Lower leg skin (tissue), 4 donors: ENCODE results near the gene EMC1. TPM values are rescaled to one million over a fixed set of nuclear protein-coding genes. Genes with fewer than 3 reads are reported as not detected.
"Not testable (repeated sequence)": the region's sequence is repeated elsewhere in the genome, so short reads cannot be mapped to it uniquely, and the experiment has no call there.

Experiments used
- DNase-seq, 2 donors: peaks; one replicate each; pipeline ENCODE4 v3.0.0-alpha.2; 2019; ENCODE audit warnings: low spot score in 2 of 2
- H3K4me3 ChIP-seq: fragments of 200-600 bp; sonication (generic); 2 replicates; pipeline ENCODE4 v1.5.1; 2017; ENCODE audit warnings: mild to moderate bottlenecking, low read depth; ENCODE audit not compliant: poor library complexity, severe bottlenecking
- CTCF ChIP-seq, 3 donors: fragments of 450-650 bp; IDR thresholded peaks; one replicate each; pipeline ENCODE4 v1.5.1; 2016; ENCODE audit warnings: antibody characterized with exemption in 3 of 3, mild to moderate bottlenecking in 3 of 3, moderate library complexity in 2 of 3
- POLR2A ChIP-seq, 2 donors: fragments of 450-650 bp; IDR thresholded peaks; one replicate each; pipeline ENCODE4 v1.6.1; 2016 to 2017; ENCODE audit warnings: antibody characterized with exemption in 2 of 2, mild to moderate bottlenecking in 1 of 2, moderate library complexity in 1 of 2
- WGBS, 2 donors: methylation state at CpG; one replicate each; pipeline ENCODE4 v1.1.5; 2018; 5-methylcytosine and 5-hydroxymethylcytosine counted together
- intact Hi-C: fragments of 100-400 bp; cut with DNase I; formaldehyde crosslinking; loops from one replicate; pipeline ENCODE4 v1.15.0; 2023; ENCODE audit warnings: low total_unique reads
- total RNA-seq, 4 donors: library from RNA; depleted of rRNA; stranded (reverse); fragments of >200 nt; gene quantifications; one replicate each; pipeline ENCODE4 v1.1.0, GENCODE V29; 2016

Gene EMC1
- total RNA-seq, 4 donors from 2014 or later = 26.7 to 31.8 (median 30.2) TPM

DNA sequence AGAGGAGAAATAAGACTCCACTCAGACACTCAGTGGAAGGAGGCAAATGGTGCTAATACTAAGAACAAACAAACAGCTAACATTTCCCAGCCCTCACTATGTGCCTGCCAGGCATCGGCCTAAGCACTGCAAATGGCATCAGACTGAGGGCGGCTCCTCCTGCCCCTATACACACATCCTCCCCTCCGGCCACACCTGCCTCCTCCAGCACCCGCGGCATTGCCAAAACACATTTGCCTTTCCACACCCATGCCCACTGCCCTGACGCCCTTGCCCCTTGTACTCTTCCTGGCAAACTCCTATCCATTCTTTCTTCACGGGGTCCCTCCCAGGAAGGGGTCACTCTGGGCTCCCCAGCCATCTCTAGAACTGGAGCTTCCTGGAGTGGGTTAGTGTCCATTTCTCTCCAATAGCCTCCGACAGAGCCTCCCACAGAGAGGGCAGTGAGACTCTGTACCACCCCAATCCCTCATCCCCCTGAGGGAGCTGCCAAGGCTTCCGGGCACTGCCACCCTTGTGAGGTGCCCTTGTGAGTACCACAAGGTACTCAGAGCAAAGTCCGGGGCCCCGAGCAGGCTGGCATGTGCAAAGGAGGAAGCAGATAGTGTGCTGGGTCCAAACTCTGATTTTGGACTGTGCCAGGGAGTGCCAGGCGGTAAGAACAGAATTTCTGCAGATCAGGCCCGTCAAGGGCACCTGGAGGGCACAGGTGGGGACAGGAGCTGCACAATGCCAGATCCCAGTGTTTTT lies 36.3 kb upstream of the EMC1 start:
- WGBS, 2 donors = 83 to 88% methylated on average over 13 of the region's 13 CpGs
- no peak for TF ChIP-seq CTCF (IDR thresholded peaks at IDR 0.05)
- TF ChIP-seq POLR2A (IDR thresholded peaks at IDR 0.05) = no peak
- intact Hi-C loops = no loop called here
- H3K4me3 ChIP-seq = no peak overlapping the region
- no peak for DNase-seq

- DNase-seq, H3K4me3 ChIP-seq, intact Hi-C loops: not testable (repeated sequence)
- WGBS, 2 donors = 89 to 92% methylated on average over 2 to 3 of the region's 3 CpGs
Observed at GRCh38 chr1:19285807-19286206, 34.5 kb upstream of the EMC1 start.

GRCh38 chr1:19285366-19285765 lies 34.0 kb upstream of the EMC1 start:
- H3K4me3 ChIP-seq, DNase-seq, intact Hi-C loops: not testable (repeated sequence)
- WGBS, 2 donors = 90 to 98% methylated on average over 3 of the region's 3 CpGs

DNA sequence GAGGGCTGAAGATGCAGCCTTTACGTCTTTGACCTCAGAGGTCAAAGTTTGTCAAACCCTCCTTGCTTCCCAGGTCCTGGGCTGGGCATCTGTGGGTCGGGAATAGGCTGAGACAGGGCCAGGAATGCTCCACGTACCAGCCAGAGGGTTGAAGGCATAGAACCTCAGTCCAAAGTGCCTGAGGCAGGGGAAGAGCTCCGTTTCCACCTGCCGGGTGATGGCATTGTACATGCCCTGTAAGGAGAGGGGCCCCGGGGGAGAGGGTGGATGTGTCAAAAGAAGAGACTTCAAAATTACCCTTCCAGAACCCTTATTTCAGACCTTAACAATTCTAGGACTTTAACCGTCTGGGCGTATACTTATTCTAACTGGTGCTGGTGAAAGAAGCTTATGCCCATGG lies 33.6 kb upstream of the EMC1 start:
- intact Hi-C loops = no loop called here
- 61 to 75% methylated on average over 8 of the region's 8 CpGs for WGBS, 2 donors
- DNase-seq = no peak
- H3K4me3 ChIP-seq = no peak overlapping the region
- TF ChIP-seq POLR2A (IDR thresholded peaks at IDR 0.05) (no peak), CTCF (IDR thresholded peaks at IDR 0.05) (no peak)

DNA sequence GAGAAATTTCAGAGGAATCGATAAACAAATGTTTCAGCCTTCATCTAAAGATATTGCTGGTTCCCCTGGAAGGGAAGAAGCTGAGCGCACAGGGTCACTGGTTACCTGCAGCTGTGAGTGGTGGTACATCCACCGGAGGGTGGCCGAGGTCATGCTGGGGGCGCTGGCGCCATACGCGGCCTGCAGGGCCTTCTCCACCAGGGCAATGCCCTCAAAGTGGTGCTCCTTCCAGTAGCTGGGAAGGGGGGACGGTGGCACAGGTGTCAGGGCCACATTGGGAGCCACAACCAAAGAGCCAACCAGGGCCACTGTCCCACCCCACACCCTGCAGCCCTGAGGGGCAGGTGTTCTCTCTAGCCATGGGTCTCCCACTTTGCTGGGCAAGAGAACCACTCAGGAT lies 32.6 kb upstream of the EMC1 start:
- H3K4me3 ChIP-seq = no peak overlapping the region
- WGBS, 2 donors = 96% methylated on average over 9 of the region's 9 CpGs
- no peak for DNase-seq
- intact Hi-C loops = no loop called here
- TF ChIP-seq CTCF (IDR thresholded peaks at IDR 0.05) (no peak), POLR2A (IDR thresholded peaks at IDR 0.05) (no peak)

DNA sequence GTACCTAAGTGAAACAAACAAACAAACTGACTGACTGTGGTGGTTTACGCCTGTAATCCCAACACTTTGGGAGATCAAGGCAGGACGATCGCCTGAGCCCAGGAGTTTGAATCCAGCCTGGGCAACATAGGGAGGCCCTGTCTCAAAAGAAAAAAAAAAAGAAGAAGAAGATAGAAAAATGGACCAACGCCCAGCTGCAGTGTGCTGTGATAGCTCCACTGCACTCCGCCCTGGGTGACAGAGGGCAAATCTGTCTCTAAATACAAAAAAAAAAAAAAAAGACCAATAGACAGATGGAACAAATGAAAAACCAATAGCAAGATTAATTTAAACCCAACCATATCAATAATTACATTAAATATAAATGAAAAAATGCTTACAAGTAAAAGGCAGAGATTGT lies 23.3 kb upstream of the EMC1 start:
- TF ChIP-seq POLR2A (IDR thresholded peaks at IDR 0.05) = no peak
- TF ChIP-seq CTCF (IDR thresholded peaks at IDR 0.05) = no peak
- 90 to 92% methylated on average over 5 of the region's 5 CpGs for WGBS, 2 donors
- DNase-seq = no peak
- H3K4me3 ChIP-seq = no peak overlapping the region
- intact Hi-C loops = no loop called here

- intact Hi-C loops, DNase-seq, H3K4me3 ChIP-seq: not testable (repeated sequence)
- WGBS, 2 donors = 28 to 32% methylated on average over 29 to 34 of the region's 66 CpGs
Observed at GRCh38 chr1:19273844-19274531, 22.7 kb upstream of the EMC1 start.
